Measurements from ENCODE around the gene CXXC5.

The CXXC5 gene

DNA sequence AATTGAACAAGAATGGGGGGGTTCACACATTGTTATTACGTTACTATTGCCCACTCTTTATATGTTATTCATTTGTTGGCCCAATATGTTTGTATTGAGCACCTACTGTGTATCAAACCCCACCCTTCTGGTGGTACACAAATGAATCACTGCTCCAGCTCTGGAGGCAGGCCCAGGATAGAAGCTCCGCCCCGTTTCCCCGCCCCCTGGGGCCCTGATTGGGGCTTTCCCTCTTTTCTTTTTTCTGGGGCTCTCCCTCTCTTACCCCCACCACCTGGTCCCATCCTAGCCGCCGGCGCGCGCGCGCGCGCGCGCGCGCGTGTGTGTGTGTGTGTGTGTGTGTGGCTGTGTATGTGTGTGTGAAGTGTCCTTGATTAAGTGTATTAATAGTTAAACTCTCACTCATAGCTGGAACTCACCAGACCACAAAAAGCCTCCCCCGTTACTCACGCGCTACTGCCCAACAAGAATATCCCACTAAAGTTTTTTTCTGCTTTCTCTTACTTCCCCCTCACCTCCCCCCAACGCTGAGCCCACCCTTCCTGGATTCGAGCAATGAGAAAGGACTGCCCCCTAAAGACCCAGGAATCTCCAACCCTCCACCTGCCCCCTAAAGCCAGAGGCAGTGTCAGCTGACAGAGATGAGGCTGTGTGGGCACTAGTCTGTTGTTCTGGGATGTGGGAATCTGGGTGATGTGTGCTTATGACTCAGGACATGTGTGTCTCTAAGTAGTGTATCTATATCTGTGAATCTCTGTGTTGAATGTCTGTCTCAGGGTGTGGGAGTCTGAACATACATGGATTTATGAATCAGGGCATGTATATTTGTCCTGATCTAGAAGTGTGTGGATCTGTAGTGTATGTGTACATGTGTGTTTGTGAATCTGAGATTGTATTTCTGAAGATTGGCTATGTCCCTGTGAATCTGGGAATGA, 4.0 kb downstream of the CXXC5 start:
- DNase-seq, result no peak

DNA sequence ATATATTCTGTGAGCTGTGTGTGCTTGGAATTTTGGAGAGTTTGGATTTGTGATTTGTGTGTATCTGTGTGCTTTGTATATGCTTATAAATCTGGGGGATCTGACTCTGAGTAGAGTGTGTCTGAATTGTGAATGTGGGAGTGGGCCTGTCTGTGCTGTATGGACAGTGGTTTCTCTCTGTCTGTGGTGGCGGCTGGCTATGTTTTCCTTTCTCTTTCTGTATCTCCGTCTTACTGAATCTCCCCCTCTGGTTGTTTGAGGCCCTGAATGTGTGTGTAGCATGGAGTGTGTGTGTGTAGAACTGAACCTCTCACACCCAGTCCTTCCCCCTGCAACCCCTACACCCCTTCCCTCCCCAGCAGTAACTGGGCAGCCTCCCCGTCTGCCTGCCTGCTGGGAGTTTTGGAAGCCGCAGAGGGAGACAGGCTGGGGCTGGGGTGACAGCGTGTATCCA, 4.7 kb downstream of the CXXC5 start:
- no peak for DNase-seq

DNA sequence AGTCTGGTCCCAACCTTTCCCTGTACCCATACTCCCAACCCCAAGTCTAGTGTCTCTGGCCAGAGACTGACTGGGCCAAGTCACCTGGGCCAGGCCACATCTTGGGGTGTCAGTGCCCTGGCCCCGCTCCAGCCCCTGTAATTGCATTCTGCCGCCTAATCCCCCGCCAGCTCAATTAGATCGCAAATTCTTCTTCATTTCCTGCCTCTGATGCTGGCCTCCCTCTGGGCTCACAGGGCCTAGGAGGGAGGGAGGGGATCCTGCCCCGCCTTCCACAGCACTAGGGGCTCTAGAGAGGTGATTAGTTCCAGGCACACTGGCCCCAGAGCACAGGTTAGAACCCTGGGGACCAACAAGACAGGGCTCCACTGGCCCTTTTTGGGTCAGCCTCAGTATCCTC, 5.5 kb downstream of the CXXC5 start:
- DNase-seq, result no peak

DNA sequence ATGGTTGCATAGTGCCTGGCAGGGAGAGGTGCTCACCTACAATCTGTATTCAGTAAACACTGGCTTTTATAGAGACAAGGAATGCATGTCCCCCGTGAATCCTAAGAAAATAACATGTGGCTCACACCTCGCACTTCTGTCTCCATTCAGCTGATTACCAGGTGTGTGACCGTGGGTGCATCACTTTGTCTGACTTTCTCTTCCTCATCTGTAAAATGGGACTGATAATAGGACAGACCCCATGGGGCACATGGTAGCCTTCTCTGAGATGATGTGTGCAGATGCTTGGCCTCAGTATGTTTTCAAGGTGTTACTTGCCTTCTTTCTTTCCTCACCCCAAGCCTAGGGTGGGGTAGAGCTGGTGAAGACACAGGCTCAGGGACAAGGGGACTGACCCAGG, 6.3 kb downstream of the CXXC5 start:
- DNase-seq, result no peak

DNA sequence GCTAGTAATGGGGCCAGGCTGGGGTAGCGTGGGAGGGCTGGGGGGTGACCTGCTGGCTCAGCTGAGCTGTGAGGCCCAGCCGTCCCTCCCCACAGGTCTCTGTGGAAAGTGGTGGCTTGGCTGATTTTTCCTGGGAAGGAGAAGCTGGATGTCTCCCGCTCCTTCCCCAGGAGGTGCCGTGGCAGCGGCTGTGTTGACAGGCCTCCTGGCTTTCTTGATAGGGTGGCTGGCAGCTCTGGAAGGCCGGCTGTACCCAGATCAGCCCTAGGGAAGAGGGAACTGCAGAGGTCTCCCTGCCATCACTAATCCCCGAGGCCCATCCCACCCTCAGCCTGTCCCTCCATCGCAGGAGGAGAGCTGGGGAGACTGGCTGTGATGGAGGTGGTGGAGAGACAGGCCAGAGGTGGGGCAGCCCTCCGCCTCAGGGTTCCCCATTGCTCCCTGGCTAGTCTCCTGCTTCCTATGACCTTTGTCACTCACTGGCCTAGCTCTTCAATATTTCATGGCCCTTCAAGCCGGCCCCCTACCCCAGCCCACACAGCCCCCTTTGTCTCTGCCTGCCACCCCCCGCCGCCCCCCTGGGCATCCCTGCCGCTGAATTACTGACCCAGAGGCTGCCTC, 6.8 kb downstream of the CXXC5 start:
- no peak for DNase-seq

DNA sequence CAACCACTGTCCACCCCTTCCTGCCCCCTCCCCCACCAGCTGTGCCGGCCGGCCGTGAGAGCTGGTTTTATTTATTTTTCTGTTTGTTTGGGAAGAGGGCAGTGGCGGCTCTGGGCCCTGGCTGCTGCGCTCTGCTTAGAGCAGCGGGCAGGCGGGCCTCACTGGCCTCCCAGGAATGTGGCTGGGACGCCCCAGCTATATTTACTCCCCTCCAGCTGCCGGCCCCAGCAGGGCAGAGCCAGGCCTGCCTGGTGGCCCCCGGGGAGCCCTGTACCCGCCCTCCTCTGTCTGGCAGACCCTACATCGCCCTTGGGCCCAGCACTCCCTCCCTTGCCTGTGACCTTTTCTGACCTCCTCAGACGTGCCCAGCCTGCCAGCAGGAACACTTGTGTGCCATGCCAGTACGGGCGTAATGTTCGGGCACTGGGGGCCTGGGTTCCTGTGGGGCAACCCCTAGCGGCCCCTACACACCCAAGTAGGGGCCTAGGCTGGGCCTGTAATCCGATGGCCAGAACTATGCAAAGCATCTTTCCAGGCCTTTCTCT, 7.7 kb downstream of the CXXC5 start:
- DNase-seq, result no peak

DNA sequence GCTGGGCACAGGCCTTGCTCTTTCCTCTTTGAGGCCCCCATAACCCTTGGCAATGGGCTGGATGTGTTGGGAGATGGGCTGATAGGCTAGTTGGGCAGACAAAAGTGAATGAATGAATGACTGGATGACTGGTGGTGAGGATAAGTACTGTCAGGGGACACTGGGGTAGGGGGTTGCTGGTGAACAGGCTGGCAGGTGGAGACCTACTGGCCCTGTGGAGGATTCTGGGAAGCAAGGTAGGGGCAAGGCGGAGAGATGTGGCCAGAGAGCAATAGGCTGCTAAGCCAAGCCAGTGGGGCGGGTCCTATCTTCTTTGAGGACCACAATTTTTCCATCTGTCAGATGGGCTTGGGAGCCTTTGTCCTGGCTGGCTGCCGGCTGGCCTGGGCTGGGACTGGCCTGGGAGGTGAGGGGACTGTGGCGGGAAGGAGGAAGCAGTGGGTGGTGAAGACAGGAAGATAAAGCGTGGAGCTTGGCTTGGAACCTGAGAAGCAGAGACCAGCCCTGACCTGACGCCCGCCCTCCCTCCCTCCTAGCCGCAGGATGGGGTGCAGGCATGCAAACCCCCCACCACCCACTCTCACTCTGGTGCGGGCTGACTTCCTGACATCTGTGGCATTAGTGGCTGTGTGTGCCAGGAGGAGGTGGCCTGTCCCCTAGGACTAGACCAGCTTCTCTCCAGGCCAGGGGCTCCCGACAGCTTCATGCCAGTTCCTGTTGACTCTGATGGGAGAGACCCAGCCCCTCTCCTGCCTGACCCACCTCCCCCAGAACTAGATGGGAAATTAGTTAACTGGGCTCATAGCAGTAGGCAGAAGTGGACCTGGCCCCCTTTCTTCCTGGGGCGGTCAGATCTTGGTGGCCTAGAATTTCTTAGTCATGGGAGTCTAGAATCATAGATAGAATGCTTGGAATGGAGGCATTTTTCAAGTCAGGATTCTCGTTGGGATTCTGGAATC, 9.5 kb downstream of the CXXC5 start:
- DNase-seq, result no peak

DNA sequence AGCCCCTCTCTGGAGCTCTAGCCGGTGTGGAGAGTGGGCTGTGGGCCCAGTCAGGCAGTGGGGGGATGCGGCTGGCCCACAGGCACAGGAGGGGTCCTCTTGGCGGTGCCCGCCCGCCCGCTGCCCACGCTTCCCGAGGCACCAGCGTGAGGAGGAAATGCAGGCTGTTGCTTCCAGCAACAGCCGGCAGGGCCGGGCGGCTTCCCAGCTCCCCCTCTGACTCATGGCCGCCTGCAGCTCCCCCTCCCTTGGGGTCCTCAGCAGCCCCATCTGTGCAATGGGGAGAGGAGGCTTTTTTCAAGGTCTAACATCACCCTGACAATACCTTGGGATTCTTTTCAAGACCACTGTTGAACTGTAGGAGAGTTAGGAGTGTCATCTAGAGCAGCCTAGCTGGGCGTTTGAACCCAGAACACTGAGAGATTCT, 10.4 kb downstream of the CXXC5 start:
- DNase-seq, result no peak

DNA sequence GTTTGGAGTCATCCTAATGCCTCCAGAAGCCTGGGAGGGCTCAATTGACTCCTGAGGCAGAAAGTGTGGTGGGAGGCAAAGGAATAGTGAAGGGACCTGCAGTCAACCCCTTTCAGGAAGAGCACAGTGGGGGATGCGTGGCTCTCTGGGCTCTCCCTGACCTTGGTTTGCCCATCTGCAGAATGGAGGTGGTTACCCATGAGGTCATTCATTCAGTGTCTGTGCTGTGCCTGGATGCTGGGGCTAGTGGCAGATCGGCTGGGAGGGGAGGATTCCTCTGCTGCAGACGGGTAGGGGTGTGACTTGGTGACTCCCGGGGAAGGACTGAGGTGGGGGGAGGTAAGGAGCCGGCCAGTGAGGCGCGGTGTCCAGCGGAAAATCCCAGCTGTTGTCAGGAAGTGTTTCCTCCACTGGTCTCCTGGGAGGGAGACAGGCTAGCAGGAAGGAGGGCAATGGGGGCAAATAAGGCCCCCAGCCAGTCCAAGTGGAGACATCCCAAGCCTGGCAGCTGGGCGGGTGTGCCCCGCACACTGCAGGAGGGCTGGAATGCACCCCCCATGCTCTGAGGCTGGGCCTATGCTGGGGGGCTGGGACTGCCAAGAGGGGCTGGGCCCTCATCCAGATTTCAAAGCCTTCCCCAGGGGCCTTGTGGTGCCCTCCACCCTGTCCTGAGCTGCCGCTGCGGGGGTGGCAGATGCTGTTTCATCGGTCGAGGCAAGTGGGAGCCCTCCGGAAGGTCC, 10.9 kb downstream of the CXXC5 start:
- no peak for DNase-seq

DNA sequence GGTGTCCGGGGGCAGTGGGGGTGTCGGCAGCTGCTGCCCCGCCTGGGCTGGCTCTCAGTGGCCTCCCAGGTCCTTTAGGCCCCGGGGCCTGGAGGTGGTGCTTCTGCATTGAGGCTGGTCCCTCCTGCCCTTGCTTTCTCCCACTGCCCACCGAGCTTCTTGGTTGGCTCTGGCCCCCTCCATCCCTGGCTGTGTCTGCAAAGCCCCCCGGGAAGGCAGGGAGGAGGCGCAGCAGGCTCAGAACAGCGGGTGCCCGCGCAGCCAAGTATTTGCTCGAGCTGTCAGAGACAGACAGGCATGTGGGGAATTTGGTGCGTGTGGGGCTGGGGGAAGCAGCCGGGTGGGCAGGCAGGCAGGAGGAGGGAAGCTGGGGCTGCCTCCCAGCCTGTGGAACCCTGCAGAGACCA, 11.5 kb downstream of the CXXC5 start:
- no peak for DNase-seq

DNA sequence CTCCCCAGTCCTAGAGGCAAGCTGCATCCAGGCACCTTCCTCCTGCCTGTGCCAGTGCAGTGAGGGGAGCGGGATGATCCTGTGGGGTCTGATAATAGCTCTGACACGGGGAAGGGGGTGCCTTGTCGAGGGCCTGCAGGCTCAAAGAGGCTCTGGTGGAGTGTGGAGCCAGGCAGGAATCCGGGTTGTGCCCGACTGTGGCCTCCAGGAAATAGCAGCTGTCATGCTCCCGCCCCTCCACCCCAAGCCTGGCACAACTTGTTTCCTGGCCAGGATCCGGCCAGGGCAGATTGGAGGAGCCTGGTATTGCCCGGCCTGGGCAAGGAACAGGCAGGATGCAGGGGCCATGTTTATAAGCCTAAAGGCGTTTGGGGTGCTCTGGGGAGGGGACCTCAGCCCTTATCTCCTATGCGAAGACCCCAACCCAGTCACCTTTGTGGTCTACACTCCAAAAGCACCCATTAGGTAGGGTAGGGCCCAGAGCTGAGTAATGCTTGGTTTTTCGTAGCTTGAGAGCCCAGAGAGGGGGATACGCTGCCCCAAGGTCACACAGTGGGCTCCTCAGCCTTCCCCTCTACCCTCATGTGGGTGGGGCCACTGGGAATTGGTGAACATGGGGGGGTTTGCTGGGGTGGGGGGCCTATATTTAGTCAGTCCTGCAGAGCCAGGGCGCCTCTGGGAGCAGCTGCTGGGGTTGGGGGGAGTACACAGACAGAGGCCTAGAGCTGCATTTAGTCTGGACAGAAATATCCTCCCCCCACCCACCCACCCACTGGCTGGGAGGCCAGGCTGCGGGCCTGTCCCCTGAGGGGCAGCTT, 12.2 kb downstream of the CXXC5 start:
- no peak for DNase-seq

DNA sequence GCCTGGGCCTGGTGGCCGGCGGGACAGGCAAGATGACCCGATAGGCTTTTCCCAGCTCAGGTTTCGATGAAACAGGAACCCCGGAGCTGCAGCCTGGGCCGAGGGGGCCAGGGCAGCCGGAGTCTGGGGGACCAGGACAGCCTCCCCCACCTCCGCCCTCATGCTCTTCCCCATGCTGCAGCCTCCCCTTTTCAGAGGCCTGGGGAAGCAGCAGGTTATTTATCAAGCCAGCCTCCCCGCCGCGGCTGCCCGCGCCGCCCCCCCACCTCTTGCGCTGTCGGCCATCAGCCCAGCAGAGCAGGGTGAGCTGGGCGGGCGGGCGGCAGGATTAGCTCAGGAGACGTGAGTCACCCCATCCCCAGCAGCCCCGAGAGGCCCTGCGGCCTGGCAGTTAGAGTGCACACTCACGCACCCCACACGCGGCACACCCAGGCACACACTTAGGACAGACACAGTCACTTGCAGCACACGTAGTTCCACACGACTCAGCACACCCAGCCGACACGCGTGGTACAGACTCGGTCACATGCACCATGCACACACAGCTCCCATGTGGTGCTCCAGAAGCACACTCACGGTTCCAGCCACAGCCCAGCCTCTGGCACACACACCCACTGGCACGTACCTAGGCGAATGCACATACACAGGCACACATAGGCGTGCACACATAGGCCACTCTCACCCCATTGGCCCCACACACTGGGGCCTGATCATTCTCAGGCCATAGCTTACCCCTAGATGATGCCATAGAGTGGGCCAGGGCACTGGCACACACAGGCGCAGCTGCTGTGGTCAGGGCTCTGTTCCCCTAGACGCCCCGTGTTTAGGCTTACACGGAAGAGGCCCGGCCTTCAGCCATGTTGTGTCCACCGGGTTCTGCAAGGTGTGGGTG, 13.0 kb downstream of the CXXC5 start:
- DNase-seq, result no peak

DNA sequence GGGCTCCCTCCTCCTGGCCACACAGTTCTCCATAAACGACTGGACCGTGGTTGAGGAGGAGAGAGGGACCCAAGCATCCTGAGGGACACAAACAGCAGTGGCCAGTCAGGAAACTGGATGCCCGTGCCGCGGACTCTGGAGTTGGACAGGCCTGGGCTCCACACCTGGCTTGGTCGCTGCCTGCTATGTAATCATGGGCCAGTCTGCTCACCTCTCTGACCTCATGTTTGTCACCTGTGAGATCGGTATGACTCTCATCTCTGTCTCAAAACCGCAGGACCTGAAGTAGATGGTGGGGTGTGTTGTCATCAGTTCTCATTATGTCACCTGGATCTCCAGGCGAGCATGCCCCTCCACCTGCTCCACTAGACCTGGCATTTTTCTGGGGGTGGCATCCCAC, 14.5 kb downstream of the CXXC5 start:
- DNase-seq, result no peak

DNA sequence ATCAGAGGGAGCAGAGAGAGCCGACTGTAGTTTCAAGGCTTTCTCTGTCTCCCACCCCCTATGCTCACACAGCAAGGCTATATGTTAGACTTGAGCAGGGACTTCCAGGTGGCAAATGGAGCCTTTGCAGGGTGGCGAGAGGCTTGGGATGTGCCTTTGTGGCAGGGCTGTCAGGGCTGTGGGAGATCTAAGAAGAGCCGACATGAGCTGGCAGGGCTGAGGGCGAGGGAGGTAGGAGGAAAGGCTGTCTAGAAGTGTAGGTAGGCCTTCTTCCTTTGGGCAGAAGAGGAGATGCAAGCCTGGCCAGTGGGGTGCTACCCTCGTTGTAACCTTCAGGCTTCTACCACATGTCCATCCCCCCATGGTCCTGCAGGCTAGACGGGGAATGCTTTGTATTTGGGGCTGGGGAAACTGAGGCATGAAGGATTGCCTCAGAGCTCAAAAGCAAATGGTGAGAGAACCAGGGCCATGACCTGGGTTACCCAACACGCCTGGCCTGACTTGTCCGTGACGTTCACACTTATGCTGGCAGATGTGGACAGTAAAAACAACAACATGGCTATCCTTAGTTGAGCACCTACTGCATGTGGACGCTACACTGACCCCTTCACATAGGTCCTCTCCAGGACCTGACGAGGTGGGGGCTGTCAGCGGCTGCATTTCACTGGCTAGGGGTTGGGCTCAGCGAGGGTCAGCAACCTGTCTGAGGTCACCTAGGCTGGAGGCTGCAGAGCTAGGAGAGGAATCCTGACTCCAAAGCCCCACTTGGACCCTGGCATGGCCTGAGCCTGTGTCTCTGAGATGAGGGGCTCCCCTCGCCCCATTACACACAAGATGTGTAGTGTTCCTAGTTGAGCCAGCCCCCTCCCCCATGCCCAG, 15.3 kb downstream of the CXXC5 start:
- DNase-seq, result no peak

DNA sequence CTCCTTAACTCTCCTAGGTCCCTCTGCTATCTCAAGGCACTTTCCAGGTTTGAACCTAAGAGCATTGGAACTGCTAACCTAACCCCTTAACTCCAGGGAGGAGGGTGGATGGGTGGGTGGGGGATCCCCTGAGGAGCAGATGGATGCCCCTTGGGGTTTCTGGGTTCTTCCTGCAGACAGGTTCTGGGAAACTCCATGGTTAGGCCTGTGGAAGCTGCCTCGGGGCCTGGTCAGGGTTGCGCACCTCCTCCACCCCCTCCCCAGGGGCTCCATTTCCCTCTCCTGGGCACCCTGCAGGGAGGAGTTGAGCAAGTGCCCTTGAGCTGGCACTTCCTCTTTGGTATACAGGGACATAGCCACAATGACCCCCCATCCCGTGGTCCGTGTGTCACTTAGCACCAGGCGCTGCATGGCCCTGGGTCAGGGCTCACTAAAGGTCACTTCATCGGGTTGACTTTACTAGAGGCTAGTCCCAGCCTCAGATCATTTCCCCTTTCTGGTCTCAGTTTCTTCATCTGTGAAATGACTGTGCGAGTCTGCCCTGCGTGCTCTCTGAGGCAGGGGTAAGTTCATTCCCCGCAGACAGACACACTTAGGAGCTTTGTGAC, 16.0 kb downstream of the CXXC5 start:
- no peak for DNase-seq

DNA sequence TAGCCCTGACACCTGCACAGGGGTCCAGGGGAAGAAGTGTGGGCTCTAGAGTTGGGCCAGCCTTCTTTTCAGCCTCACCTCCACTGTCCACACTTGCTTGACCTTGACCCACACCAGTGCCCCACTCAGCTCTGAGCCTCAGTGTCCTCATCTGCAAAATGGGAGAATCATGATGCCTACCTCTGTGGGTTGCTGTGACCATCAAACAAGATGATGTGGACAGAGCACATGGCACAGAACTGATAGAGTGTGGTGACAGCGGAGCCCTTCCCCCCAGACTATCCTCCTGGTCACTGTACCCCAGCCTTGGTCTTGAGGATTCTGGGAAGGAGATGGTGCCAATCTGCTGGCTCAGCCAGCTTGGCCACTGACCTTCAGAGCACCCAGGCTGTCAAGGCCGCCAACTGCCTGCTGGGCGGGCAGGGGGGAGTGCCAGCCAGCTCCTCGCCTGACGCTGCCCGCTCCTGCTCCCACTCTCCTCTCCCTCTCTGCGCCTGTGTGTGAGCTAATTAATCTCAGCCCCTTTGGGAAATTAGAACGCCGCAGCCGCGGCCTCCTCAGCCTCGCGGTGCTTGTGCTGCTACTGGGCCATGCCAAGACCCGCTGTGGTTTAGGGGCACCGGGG, 16.7 kb downstream of the CXXC5 start:
- DNase-seq, result no peak

DNA sequence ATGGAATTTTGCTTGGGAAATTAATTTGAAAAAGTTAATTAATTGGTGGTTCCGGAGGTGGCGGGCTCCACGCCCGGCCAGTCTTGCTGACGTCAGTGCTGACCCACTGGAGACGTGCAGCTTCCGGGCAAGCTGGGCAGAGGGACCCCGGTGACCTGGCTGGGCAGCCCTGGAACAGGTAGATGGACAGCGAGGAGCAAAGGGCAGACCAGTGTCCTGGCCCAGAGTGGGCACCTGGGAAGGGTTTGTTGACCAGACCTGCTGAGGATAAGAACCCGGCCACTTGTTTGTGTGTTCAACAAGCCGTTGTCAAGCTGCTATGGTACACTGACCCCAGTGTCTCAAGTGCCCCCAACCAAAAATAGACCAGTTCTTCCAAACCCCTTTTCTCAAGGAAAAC, 17.5 kb downstream of the CXXC5 start:
- no peak for DNase-seq

DNA sequence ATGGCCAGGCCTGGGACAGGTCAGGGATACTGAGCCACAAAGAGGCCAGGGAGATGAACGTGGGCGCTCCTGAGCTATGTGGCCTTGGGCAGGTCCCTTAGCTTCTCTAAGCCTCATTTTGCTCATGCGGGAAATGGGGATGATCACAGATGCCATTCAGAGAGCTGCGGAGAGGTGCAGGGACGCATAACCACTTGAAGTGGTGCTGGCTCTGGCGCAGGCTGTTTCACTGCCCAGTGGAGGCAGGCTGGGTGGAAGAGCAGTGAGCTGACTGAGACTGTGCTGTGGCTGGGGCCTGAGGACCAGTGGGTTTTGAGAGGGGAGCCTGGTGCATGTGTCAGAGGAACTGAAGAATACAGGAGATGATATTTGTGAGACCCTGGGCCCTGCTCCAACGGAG, 18.4 kb downstream of the CXXC5 start:
- no peak for DNase-seq
